H9 (cell line): ENCODE results near the gene UQCC3. TPM values are rescaled to one million over a fixed set of nuclear protein-coding genes. Genes with fewer than 3 reads are reported as not detected.

ENCODE experiments used
- DNase-seq: peaks from one replicate; pipeline ENCODE4 v3.0.0-alpha.2; 2017
- H2AFZ ChIP-seq: one replicate; pipeline ENCODE4 v1.6.1; 2013; ENCODE audit warnings: mild to moderate bottlenecking, low read length, control low read depth, moderate library complexity
- H2AK5ac ChIP-seq: 2 replicates; pipeline ENCODE4 v1.6.1; 2013; ENCODE audit warnings: low read length, control low read depth, mixed read lengths; ENCODE audit not compliant: insufficient read length
- H2BK120ac ChIP-seq: one replicate; pipeline ENCODE4 v1.6.1; 2013; ENCODE audit warnings: low read depth, mild to moderate bottlenecking, low read length, control low read depth, inconsistent platforms; ENCODE audit not compliant: poor library complexity, severe bottlenecking
- H2BK12ac ChIP-seq: 2 replicates; pipeline ENCODE4 v1.6.1; 2013; ENCODE audit warnings: low read length, control low read depth, mixed read lengths, low read depth; ENCODE audit not compliant: insufficient read length
- H2BK15ac ChIP-seq: 2 replicates; pipeline ENCODE4 v1.6.1; 2013; ENCODE audit warnings: low read depth, low read length, control low read depth
- H2BK20ac ChIP-seq: one replicate; pipeline ENCODE4 v1.6.1; 2013; ENCODE audit warnings: low read depth, mild to moderate bottlenecking, low read length, control low read depth, inconsistent platforms; ENCODE audit not compliant: poor library complexity, severe bottlenecking
- H2BK5ac ChIP-seq: 2 replicates; pipeline ENCODE4 v1.6.1; 2013; ENCODE audit warnings: low read length, control low read depth, mixed read lengths; ENCODE audit not compliant: insufficient read length
- H3K14ac ChIP-seq: 2 replicates; pipeline ENCODE4 v1.6.1; 2013; ENCODE audit warnings: low read length, control low read depth; ENCODE audit not compliant: insufficient read depth
- H3K18ac ChIP-seq: 2 replicates; pipeline ENCODE4 v1.6.1; 2013; ENCODE audit warnings: low read depth, mild to moderate bottlenecking, mixed read lengths, low read length, control low read depth; ENCODE audit not compliant: insufficient read length
- H3K23ac ChIP-seq: 2 replicates; pipeline ENCODE4 v1.6.1; 2013; ENCODE audit warnings: low read length, control low read depth, mixed read lengths, low read depth; ENCODE audit not compliant: insufficient read length
- H3K23me2 ChIP-seq: 2 replicates; pipeline ENCODE4 v1.6.1; 2013; ENCODE audit warnings: low read depth, mild to moderate bottlenecking, mixed read lengths, low read length, control low read depth; ENCODE audit not compliant: insufficient read length, poor library complexity, severe bottlenecking
- H3K27ac ChIP-seq: 2 replicates; pipeline ENCODE4 v1.5.1; 2013; ENCODE audit warnings: low read length, control low read depth, mixed read lengths, low read depth; ENCODE audit not compliant: insufficient read length
- H3K27me3 ChIP-seq: 2 replicates; pipeline ENCODE4 v1.6.1; 2013; ENCODE audit warnings: low read length, control low read depth, inconsistent platforms; ENCODE audit not compliant: insufficient read depth
- H3K4ac ChIP-seq: 2 replicates; pipeline ENCODE4 v1.6.1; 2013; ENCODE audit warnings: low read depth, mild to moderate bottlenecking, control low read depth, inconsistent platforms, low read length, moderate library complexity
- H3K4me1 ChIP-seq: 2 replicates; pipeline ENCODE4 v1.6.1; 2013; ENCODE audit warnings: low read length, control low read depth, inconsistent platforms; ENCODE audit not compliant: insufficient read depth
- H3K4me2 ChIP-seq: 2 replicates; pipeline ENCODE4 v1.6.1; 2013; ENCODE audit warnings: low read length, control low read depth, mixed read lengths; ENCODE audit not compliant: insufficient read length, insufficient read depth
- H3K56ac ChIP-seq: 2 replicates; pipeline ENCODE4 v1.6.1; 2013; ENCODE audit warnings: low read depth, mild to moderate bottlenecking, mixed read lengths, low read length, control low read depth; ENCODE audit not compliant: insufficient read length
- H3K79me1 ChIP-seq: 2 replicates; pipeline ENCODE4 v1.6.1; 2013; ENCODE audit warnings: low read depth, mild to moderate bottlenecking, moderate library complexity, low read length, control low read depth, inconsistent platforms; ENCODE audit not compliant: insufficient read depth, poor library complexity, severe bottlenecking
- H3K79me2 ChIP-seq: 2 replicates; pipeline ENCODE4 v1.6.1; 2013; ENCODE audit warnings: low read length, control low read depth, inconsistent platforms; ENCODE audit not compliant: insufficient read depth
- H3K9ac ChIP-seq: 2 replicates; pipeline ENCODE4 v1.6.1; 2013; ENCODE audit warnings: low read length, control low read depth, mixed read lengths; ENCODE audit not compliant: insufficient read length; ENCODE audit errors: extremely low read depth
- H3K9me3 ChIP-seq: one replicate; pipeline ENCODE4 v1.6.1; 2013; ENCODE audit warnings: low read depth, low read length, inconsistent platforms; ENCODE audit not compliant: control insufficient read depth
- H3T11ph ChIP-seq: one replicate; pipeline ENCODE4 v1.6.1; 2013; ENCODE audit warnings: mild to moderate bottlenecking, low read length, control low read depth, inconsistent platforms
- H4K20me1 ChIP-seq: one replicate; pipeline ENCODE4 v1.6.1; 2013; ENCODE audit not compliant: control insufficient read depth, insufficient read length, insufficient read depth
- H4K5ac ChIP-seq: 2 replicates; pipeline ENCODE4 v1.6.1; 2013; ENCODE audit warnings: low read depth, mild to moderate bottlenecking, mixed read lengths, low read length, control low read depth; ENCODE audit not compliant: insufficient read length
- H4K8ac ChIP-seq: replicated peaks from 2 replicates; pipeline ENCODE4 v1.6.1; 2013; ENCODE audit warnings: low read length, control low read depth, mixed read lengths, low read depth; ENCODE audit not compliant: insufficient read length
- H4K91ac ChIP-seq: 2 replicates; pipeline ENCODE4 v1.6.1; 2013; ENCODE audit warnings: low read depth, mild to moderate bottlenecking, moderate library complexity, mixed read lengths, low read length, control low read depth; ENCODE audit not compliant: insufficient read length
- H3K27ac Mint-ChIP-seq, 3 experiments: 2 replicates in 2 of 3; 3 replicates in 1 of 3; pipeline ENCODE4 v1.8.0; 2020 to 2021; ENCODE audit warnings: mixed read lengths in 3 of 3, mild to moderate bottlenecking in 1 of 3, moderate library complexity in 1 of 3
- H3K27me3 Mint-ChIP-seq: 2 replicates; pipeline ENCODE4 v1.8.0; 2021; ENCODE audit warnings: low read depth, mild to moderate bottlenecking, moderate library complexity, mixed read lengths
- H3K36me3 Mint-ChIP-seq, 3 experiments: 2 replicates in 2 of 3; 3 replicates in 1 of 3; pipeline ENCODE4 v1.8.0; 2020 to 2021; ENCODE audit warnings: low read depth in 3 of 3, mixed read lengths in 3 of 3; ENCODE audit not compliant: insufficient read depth in 1 of 3
- H3K4me1 Mint-ChIP-seq, 2 experiments: 2 replicates each; pipeline ENCODE4 v1.8.0; 2020; ENCODE audit warnings: mixed read lengths in 2 of 2
- H3K4me3 Mint-ChIP-seq, 2 experiments: 2 replicates in 1 of 2; 3 replicates in 1 of 2; pipeline ENCODE4 v1.8.0; 2020 to 2021; ENCODE audit warnings: mild to moderate bottlenecking in 2 of 2, mixed read lengths in 2 of 2, moderate library complexity in 1 of 2
- H3K9me3 Mint-ChIP-seq, 2 experiments: 2 replicates in 1 of 2; 3 replicates in 1 of 2; pipeline ENCODE4 v1.8.0; 2020; ENCODE audit warnings: mild to moderate bottlenecking in 2 of 2, mixed read lengths in 2 of 2, moderate library complexity in 1 of 2
- CTCF ChIP-seq: fragments of 200-600 bp; sonication (generic); conservative IDR thresholded peaks from 3 replicates; pipeline ENCODE4 v1.8.0; 2021; ENCODE audit warnings: antibody characterized with exemption, mild to moderate bottlenecking
- WGBS: extraction: QIAGEN DNeasy Blood & Tissue Kit; methylation state at CpG from one replicate; pipeline ENCODE4 v1.1.7; 2013; ENCODE audit warnings: missing lambda C conversion rate, low lambda C conversion rate, mixed read lengths; ENCODE audit not compliant: insufficient read length; ENCODE audit errors: extremely low coverage; 5-methylcytosine and 5-hydroxymethylcytosine counted together
- total RNA-seq: library from RNA; stranded (reverse); gene quantifications from 2 replicates; pipeline ENCODE4 v1.2.1, GENCODE V29; 2021

Gene UQCC3
- total RNA-seq, 1 experiment from 2014 or later: 11.1 TPM

DNA sequence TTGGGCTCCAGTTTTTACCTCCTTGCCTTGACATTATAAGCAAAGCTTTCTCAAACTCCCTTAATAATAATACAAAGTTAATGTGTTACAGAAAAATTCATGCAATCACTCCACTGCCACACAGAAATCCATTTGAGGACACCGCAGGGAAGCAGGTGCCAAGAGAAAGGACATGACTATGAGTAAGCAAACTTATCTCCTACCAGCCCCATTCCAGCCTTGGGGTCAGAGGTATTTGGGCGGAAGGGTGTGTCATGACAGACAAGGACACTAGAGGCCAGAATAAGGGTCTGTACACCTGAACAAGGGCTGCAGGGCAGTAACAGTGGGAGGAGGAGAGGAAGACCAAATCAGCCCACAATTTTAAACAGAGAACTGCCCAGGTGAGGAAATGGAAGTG lies 41.9 kb downstream of the UQCC3 start:
- Histone ChIP-seq H3K27ac (no peak overlapping the region), H3K79me2 (no peaks in the 10 kb centered on the region)

More for the DNA sequence above, 41.9 kb downstream of the UQCC3 start:
- Histone ChIP-seq H2AK5ac (no peak overlapping the region), H3K4ac (no peak overlapping the region), H3T11ph (no peak overlapping the region), H3K9ac (no peak overlapping the region), H4K8ac (no peak overlapping the region), H2AFZ (no peak overlapping the region), H4K20me1 (no peaks in the 10 kb centered on the region), H2BK120ac (no peak overlapping the region), H3K9me3 (no peaks in the 10 kb centered on the region), H2BK12ac (no peak overlapping the region), H3K4me1 (peaks cover 2% of the 10 kb centered on the region; the same call in 1 of the 2 replicates), H3K14ac (no peak overlapping the region), H4K5ac (no peak overlapping the region), H3K4me2 (no peak overlapping the region), H3K56ac (no peak overlapping the region), H2BK15ac (no peak overlapping the region), H2BK20ac (no peak overlapping the region), H3K79me1 (peaks cover 2% of the 10 kb centered on the region), H2BK5ac (no peak overlapping the region), H3K23me2 (peaks cover 18% of the 10 kb centered on the region), H3K27me3 (no peaks in the 10 kb centered on the region), H3K18ac (no peak overlapping the region), H3K23ac (no peak overlapping the region), H4K91ac (no peak overlapping the region)
- Mint-ChIP-seq H3K4me1 (peaks cover 27 to 52% of the 10 kb centered on the region in 2 experiments), H3K9me3 (no peaks in the 10 kb centered on the region; a peak in 1 of 5 replicates), H3K27me3 (no peaks in the 10 kb centered on the region), H3K27ac (peak overlapping the region; percentile 70 to 89 (median 87); a peak in 6 of 7 replicates), H3K4me3 (peak overlapping the region in 1 of 2 experiments; percentile 33; a peak in 2 of 5 replicates), H3K36me3 (peaks cover 46 to 80% (median 75%) of the 10 kb centered on the region in 3 experiments)
- TF ChIP-seq CTCF: no peak
- no peak for DNase-seq
- WGBS: no CpG with 5 or more reads among the region's 2 CpGs
